ENCODE measurements around the gene TINAGL1. TPM values are rescaled to one million over a fixed set of nuclear protein-coding genes. Genes with fewer than 3 reads are reported as not detected.

Gene TINAGL1
- total and polyA plus RNA-seq, 2 donors (not counting 3 experiments of a cell fraction or from before 2014, with no cell fraction given) = 312 to 477 TPM

DNA sequence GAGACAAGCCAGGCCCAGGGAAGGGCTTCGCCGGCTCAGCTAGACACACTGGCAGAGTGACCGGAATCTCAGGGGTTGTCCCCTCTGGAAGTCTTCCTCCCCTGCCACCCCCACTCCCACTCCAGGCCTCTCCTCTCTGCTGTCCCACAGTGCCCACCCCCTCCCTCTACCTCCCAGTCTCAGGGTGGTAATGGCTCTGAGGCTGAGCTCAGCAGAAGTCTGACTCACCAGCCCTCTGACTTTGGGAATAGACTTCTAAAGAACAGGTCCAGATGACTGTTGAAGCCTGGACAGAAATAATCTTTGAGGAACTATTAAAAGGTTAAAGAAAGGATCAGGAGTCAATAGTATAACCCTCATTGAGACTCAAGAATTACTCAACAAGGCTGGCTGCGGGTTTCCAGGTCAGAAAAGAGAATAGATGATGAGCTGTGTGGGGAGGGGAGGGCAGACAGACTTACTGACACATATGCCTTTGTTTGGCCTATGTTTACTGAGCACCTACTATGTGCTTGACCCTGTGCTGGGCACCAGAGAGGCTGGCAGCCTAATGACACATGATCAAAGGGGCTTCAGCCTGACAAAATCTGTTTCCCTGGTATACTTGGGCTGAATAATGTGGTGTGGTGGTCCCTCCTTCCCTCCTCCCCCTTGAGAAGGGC lies 49.4 kb downstream of the TINAGL1 start:
- CTCF ChIA-PET = interaction anchor here (0.8 to 1.5 kb wide), 2 partner anchors 8 to 16 kb away, joined by 3 to 4 read pairs; partner anchors contain the start of gene HCRTR1
- Histone ChIP-seq H2AFZ (ENCODE audit: low read depth, low read length) (no peak overlapping the region), H3K27me3 (ENCODE audit: control insufficient read depth in 2 of 2, insufficient read depth in 2 of 2, low read length in 2 of 2) (no peaks in the 10 kb centered on the region), H3K79me2 (ENCODE audit: control insufficient read depth, insufficient read depth, low read length) (no peaks in the 10 kb centered on the region), H3K9ac (replicated peaks; ENCODE audit: extremely low read depth, insufficient read depth, low read length) (no peak overlapping the region), H4K20me1 (replicated peaks; ENCODE audit: control insufficient read depth, extremely low read depth, insufficient read depth, low read length) (no peaks in the 10 kb centered on the region), H3K4me1 (ENCODE audit: control insufficient read depth, extremely low read depth, insufficient read depth, low read length) (no peaks in the 10 kb centered on the region), H3K27ac (ENCODE audit: insufficient read depth, low read depth, low read length) (no peak overlapping the region), H3K9me1 (replicated peaks; ENCODE audit: control insufficient read depth, extremely low read depth, insufficient read depth, low read length) (no peaks in the 10 kb centered on the region), H3K4me3 (replicated peaks in 1 of 3; ENCODE audit: insufficient read depth in 1 of 3, low read depth in 1 of 3, low read length in 3 of 3) (no peak overlapping the region), H3K9me3 (replicated peaks; ENCODE audit: control insufficient read depth, insufficient read depth, low read length) (no peaks in the 10 kb centered on the region), H3K4me2 (ENCODE audit: insufficient read depth, low read length) (no peak overlapping the region), H3K36me3 (ENCODE audit: control insufficient read depth in 2 of 2, extremely low read depth in 1 of 2, insufficient read depth in 2 of 2, low read length in 2 of 2) (peaks cover 5 to 28% of the 10 kb centered on the region in 2 experiments)
- dilution Hi-C loops (cut with MboI; ENCODE audit: extremely low pct_ligation_motif_present, low sequenced_read_pairs) = no loop called here
- BruUV-seq (replicated peaks) = no TSS peak
- POLR2A ChIA-PET = no interaction called here
- DNase-seq (ENCODE audit: low read depth, low spot score) (no peak), FAIRE-seq (no peak)
- intact Hi-C loops (cut with micrococcal nuclease) = no loop called here
- no peak for TF ChIP-seq EZH2 (IDR thresholded peaks at IDR 0.05; ENCODE audit: borderline replicate concordance, low read depth, low read length, severe bottlenecking)
- no peak for TF ChIP-seq GATA2 (IDR thresholded peaks at IDR 0.05; ENCODE audit: insufficient read depth, insufficient read length, low read depth, low read length)
- no peak for TF ChIP-seq POLR2AphosphoS5 (IDR thresholded peaks at IDR 0.05; ENCODE audit: insufficient read depth, low read depth, low read length)
- TF ChIP-seq JUN (IDR thresholded peaks at IDR 0.05; ENCODE audit: borderline replicate concordance, insufficient read depth, insufficient read length, low read depth) = no peak
- no peak for TF ChIP-seq POLR2A (IDR thresholded peaks at IDR 0.05; ENCODE audit: low read depth, low read length)
- no peak for TF ChIP-seq MYC (IDR thresholded peaks at IDR 0.05; ENCODE audit: low read depth, low read length)
- TF ChIP-seq FOS (IDR thresholded peaks at IDR 0.05; ENCODE audit: borderline replicate concordance, insufficient read depth, low read length) = no peak
- TF ChIP-seq, protein P1, sequence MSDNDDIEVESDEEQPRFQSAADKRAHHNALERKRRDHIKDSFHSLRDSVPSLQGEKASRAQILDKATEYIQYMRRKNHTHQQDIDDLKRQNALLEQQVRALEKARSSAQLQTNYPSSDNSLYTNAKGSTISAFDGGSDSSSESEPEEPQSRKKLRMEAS (IDR thresholded peaks at IDR 0.05; ENCODE audit: insufficient read depth, insufficient read length) = no peak
- TF ChIP-seq, protein P2, sequence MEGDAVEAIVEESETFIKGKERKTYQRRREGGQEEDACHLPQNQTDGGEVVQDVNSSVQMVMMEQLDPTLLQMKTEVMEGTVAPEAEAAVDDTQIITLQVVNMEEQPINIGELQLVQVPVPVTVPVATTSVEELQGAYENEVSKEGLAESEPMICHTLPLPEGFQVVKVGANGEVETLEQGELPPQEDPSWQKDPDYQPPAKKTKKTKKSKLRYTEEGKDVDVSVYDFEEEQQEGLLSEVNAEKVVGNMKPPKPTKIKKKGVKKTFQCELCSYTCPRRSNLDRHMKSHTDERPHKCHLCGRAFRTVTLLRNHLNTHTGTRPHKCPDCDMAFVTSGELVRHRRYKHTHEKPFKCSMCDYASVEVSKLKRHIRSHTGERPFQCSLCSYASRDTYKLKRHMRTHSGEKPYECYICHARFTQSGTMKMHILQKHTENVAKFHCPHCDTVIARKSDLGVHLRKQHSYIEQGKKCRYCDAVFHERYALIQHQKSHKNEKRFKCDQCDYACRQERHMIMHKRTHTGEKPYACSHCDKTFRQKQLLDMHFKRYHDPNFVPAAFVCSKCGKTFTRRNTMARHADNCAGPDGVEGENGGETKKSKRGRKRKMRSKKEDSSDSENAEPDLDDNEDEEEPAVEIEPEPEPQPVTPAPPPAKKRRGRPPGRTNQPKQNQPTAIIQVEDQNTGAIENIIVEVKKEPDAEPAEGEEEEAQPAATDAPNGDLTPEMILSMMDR (IDR thresholded peaks at IDR 0.05; ENCODE audit: extremely low read depth in 1 of 2, insufficient read depth in 1 of 2, low read depth in 1 of 2, low read length in 2 of 2) = no peak

Data from endothelial cell of umbilical vein (primary cell).